ENCODE measurements around the gene ACAD11.

- TF ChIP-seq EZH2 (IDR thresholded peaks at IDR 0.05; ENCODE audit: insufficient read depth, poor library complexity, severe bottlenecking) = no peak
- no peak for TF ChIP-seq EZH2phosphoT487 (IDR thresholded peaks at IDR 0.05; ENCODE audit: insufficient read depth, low read depth)
Observed at GRCh38 chr3:132545471-132545870, 114.1 kb downstream of the ACAD11 start.
